A549 treated with Mapracorat at 1 μM for 4 hours (cell line): ENCODE data around the gene DESI2. TPM values are rescaled to one million over a fixed set of nuclear protein-coding genes. Genes with fewer than 3 reads are reported as not detected.

Experiments used
- total RNA-seq: library from RNA; stranded (reverse); fragments of 200-300 nt; extraction: Qiagen RNA extraction; gene quantifications from 5 replicates; pipeline ENCODE4 v1.2.3, GENCODE V29; 2022

The DESI2 gene
- total RNA-seq = 26.6 to 32.1 TPM (median 30.1 TPM) in 5 replicates

GRCh38 chr1:244652623-244653438, at the start of gene DESI2:
Gene DESI2, plus strand, starts transcription at chr1:244653126. Its CDS starts 188 bp downstream, at chr1:244653314.

Other genes starting within 250 kb of the DESI2 start
- 41.7 to 50.6 TPM (median 45.7 TPM) in 5 replicates for gene ADSS2, start 201.2 kb upstream of the DESI2 start, total RNA-seq
- gene CATSPERE, start 191.9 kb upstream of the DESI2 start, total RNA-seq = 0.06 to 0.08 TPM (median 0.07 TPM) in 3 of 5 replicates, not detected in the others
- gene COX20, start 182.5 kb downstream of the DESI2 start, total RNA-seq = 45.1 to 53.6 TPM (median 45.7 TPM) in 5 replicates
- 324 to 427 TPM (median 342 TPM) in 5 replicates for gene HNRNPU, start 211.4 kb downstream of the DESI2 start, total RNA-seq